Measurements from ENCODE around the gene SLC30A2.

- no peak for TF ChIP-seq POLR2A (IDR thresholded peaks at IDR 0.05)
- no peak for TF ChIP-seq CTCF (IDR thresholded peaks at IDR 0.05)
- TF ChIP-seq EP300 (IDR thresholded peaks at IDR 0.05), result no peak
Measured at GRCh38 chr1:26079178-26079563, 33.3 kb upstream of the SLC30A2 start.
